Measurements from ENCODE around the gene ZP2. TPM values are rescaled to one million over a fixed set of nuclear protein-coding genes. Genes with fewer than 3 reads are reported as not detected.

Gene ZP2
- total and polyA plus RNA-seq, 2 experiments from 2014 or later, result not detected

DNA sequence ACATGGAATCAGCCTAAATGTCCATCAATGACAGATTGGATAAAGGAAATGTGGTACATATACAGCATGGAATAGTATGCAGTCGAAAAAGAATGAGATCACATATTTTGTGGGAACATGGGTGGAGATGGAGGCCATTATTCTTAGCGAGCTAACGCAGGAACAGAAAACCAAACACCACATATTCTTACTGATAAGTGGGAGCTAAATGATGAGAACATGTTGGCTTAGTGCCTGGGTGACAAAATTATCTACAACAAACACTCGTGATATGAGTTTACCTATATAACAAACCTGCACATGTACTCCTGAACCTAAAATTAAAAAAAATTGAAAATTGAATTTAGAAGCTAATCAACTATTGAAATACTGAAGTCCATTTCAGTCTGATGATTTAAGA, 28.3 kb upstream of the ZP2 start:
- no peak overlapping the region for H3K4me2 ChIP-seq (ENCODE audit: unreplicated experiment)
- H3K4me1 ChIP-seq (ENCODE audit: insufficient read depth), result no peaks in the 10 kb centered on the region
- H2AFZ ChIP-seq, result no peak overlapping the region
- H3F3A ChIP-seq (ENCODE audit: insufficient read depth), result no peaks in the 10 kb centered on the region
- H3K79me2 ChIP-seq (ENCODE audit: insufficient read depth), result no peaks in the 10 kb centered on the region
- no peak for DNase-seq
- in situ Hi-C loops (cut with MboI), result no loop called here
- H3K9ac ChIP-seq, result no peak overlapping the region
- H3K27ac ChIP-seq, result no peak overlapping the region
- no peak for TF ChIP-seq EZH2phosphoT487 (IDR thresholded peaks at IDR 0.05; ENCODE audit: insufficient read depth, low read depth)
- no peak for TF ChIP-seq EZH2 (IDR thresholded peaks at IDR 0.05; ENCODE audit: insufficient read depth, poor library complexity, severe bottlenecking)
- 0 out of 2 replicates have a peak, but pooled peaks cover 9% of the 10 kb centered on the region for H3K27me3 ChIP-seq (replicated peaks; ENCODE audit: insufficient read depth)
- no peaks in the 10 kb centered on the region for H4K20me1 ChIP-seq (ENCODE audit: insufficient read depth)
- WGBS, 2 experiments (ENCODE audit: low coverage in 1 of 2, low lambda C conversion rate in 2 of 2, missing lambda C conversion rate in 2 of 2), result 73 to 75% methylated on average over 4 of the region's 4 CpGs
- H3K9me2 ChIP-seq (ENCODE audit: insufficient read depth), result no peaks in the 10 kb centered on the region
- no peaks in the 10 kb centered on the region for H3K9me3 ChIP-seq (ENCODE audit: low read depth)
- no peak overlapping the region for H3K4me3 ChIP-seq
- no peaks in the 10 kb centered on the region for H3K36me3 ChIP-seq (ENCODE audit: low read depth)

GRCh38 chr16:21236831-21237230, 25.5 kb upstream of the ZP2 start:
- no peak overlapping the region for H3K27ac ChIP-seq
- no peak for DNase-seq
- no peaks in the 10 kb centered on the region for H3K36me3 ChIP-seq (ENCODE audit: low read depth)
- no peaks in the 10 kb centered on the region for H3K79me2 ChIP-seq (ENCODE audit: insufficient read depth)
- no peaks in the 10 kb centered on the region for H4K20me1 ChIP-seq (ENCODE audit: insufficient read depth)
- H3K4me1 ChIP-seq (ENCODE audit: insufficient read depth), result no peaks in the 10 kb centered on the region
- H3K9ac ChIP-seq, result no peak overlapping the region
- H3K4me3 ChIP-seq, result no peak overlapping the region
- in situ Hi-C loops (cut with MboI), result no loop called here
- H2AFZ ChIP-seq, result no peak overlapping the region
- H3K27me3 ChIP-seq (replicated peaks; ENCODE audit: insufficient read depth), result no peaks in the 10 kb centered on the region; the same call in 1 of the 2 replicates
- TF ChIP-seq EZH2phosphoT487 (IDR thresholded peaks at IDR 0.05; ENCODE audit: insufficient read depth, low read depth) (no peak), EZH2 (IDR thresholded peaks at IDR 0.05; ENCODE audit: insufficient read depth, poor library complexity, severe bottlenecking) (no peak)
- H3K9me2 ChIP-seq (ENCODE audit: insufficient read depth), result no peaks in the 10 kb centered on the region
- H3F3A ChIP-seq (ENCODE audit: insufficient read depth), result no peaks in the 10 kb centered on the region
- no peaks in the 10 kb centered on the region for H3K9me3 ChIP-seq (ENCODE audit: low read depth)
- 51 to 68% methylated on average over 5 of the region's 5 CpGs for WGBS, 2 experiments (ENCODE audit: low coverage in 1 of 2, low lambda C conversion rate in 2 of 2, missing lambda C conversion rate in 2 of 2)
- H3K4me2 ChIP-seq (ENCODE audit: unreplicated experiment), result no peak overlapping the region

DNA sequence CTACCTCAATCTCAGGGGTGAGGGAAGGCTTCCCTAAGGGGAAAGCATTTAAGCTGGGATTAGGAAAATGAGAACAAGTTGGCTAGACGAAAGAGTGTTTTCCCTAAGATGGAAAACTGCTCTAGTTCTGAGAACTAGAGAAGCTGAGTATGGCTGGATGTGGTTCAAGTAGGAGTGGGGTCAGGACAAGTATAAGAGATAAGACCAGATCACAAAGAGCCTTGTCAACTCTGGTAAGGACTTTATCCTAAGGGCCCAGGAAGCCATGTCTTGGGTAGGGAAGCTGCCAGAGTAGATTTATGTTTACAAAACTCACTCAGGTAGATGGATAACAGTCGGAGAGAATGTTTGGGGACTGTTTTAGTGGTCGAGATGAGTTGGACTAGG, 23.8 kb upstream of the ZP2 start:
- no peaks in the 10 kb centered on the region for H3K9me2 ChIP-seq (ENCODE audit: insufficient read depth)
- H4K20me1 ChIP-seq (ENCODE audit: insufficient read depth), result no peaks in the 10 kb centered on the region
- H3K4me1 ChIP-seq (ENCODE audit: insufficient read depth), result no peaks in the 10 kb centered on the region
- H3K9ac ChIP-seq, result no peak overlapping the region
- H3K27ac ChIP-seq, result no peak overlapping the region
- no peak overlapping the region for H3K4me2 ChIP-seq (ENCODE audit: unreplicated experiment)
- H3K79me2 ChIP-seq (ENCODE audit: insufficient read depth), result no peaks in the 10 kb centered on the region
- TF ChIP-seq EZH2 (IDR thresholded peaks at IDR 0.05; ENCODE audit: insufficient read depth, poor library complexity, severe bottlenecking) (no peak), EZH2phosphoT487 (IDR thresholded peaks at IDR 0.05; ENCODE audit: insufficient read depth, low read depth) (no peak)
- H3K9me3 ChIP-seq (ENCODE audit: low read depth), result no peaks in the 10 kb centered on the region
- no peak for DNase-seq
- no peaks in the 10 kb centered on the region for H3F3A ChIP-seq (ENCODE audit: insufficient read depth)
- in situ Hi-C loops (cut with MboI), result no loop called here
- WGBS, 2 experiments (ENCODE audit: low coverage in 1 of 2, low lambda C conversion rate in 2 of 2, missing lambda C conversion rate in 2 of 2), result 24 to 32% methylated on average over 3 of the region's 3 CpGs
- H3K27me3 ChIP-seq (replicated peaks; ENCODE audit: insufficient read depth), result no peaks in the 10 kb centered on the region; the same call in 1 of the 2 replicates
- no peak overlapping the region for H2AFZ ChIP-seq
- H3K36me3 ChIP-seq (ENCODE audit: low read depth), result no peaks in the 10 kb centered on the region
- no peak overlapping the region for H3K4me3 ChIP-seq

GRCh38 chr16:21233521-21234150, 22.3 kb upstream of the ZP2 start, which contains the start of gene ANKS4B:
Gene ANKS4B, plus strand, starts transcription at chr16:21233699. Its CDS starts 39 bp downstream, at chr16:21233738.
- no peak within 1 kb of the TSS for H3K27ac ChIP-seq
- H3K4me3 ChIP-seq, result no peak within 1 kb of the TSS
- TF ChIP-seq EZH2 (IDR thresholded peaks at IDR 0.05; ENCODE audit: insufficient read depth, poor library complexity, severe bottlenecking), result no peak
- TF ChIP-seq EZH2phosphoT487 (IDR thresholded peaks at IDR 0.05; ENCODE audit: insufficient read depth, low read depth), result no peak
- no peaks in the 10 kb centered on the region for H3F3A ChIP-seq (ENCODE audit: insufficient read depth)
- no peak within 1 kb of the TSS for H2AFZ ChIP-seq
- WGBS, 2 experiments (ENCODE audit: low coverage in 1 of 2, low lambda C conversion rate in 2 of 2, missing lambda C conversion rate in 2 of 2), result 65 to 70% methylated on average over 11 of the region's 11 CpGs
- H3K36me3 ChIP-seq (ENCODE audit: low read depth), result no peaks in the 10 kb centered on the region
- H3K79me2 ChIP-seq (ENCODE audit: insufficient read depth), result no peaks in the 10 kb centered on the region
- in situ Hi-C loops (cut with MboI), result no loop called here
- no peaks in the 10 kb centered on the region for H3K9me2 ChIP-seq (ENCODE audit: insufficient read depth)
- no peak for DNase-seq
- no peaks in the 10 kb centered on the region for H3K9me3 ChIP-seq (ENCODE audit: low read depth)
- no peaks in the 10 kb centered on the region for H4K20me1 ChIP-seq (ENCODE audit: insufficient read depth)
- no peak within 1 kb of the TSS for H3K4me2 ChIP-seq (ENCODE audit: unreplicated experiment)
- H3K4me1 ChIP-seq (ENCODE audit: insufficient read depth), result no peaks in the 10 kb centered on the region
- H3K9ac ChIP-seq, result no peak within 1 kb of the TSS
- H3K27me3 ChIP-seq (replicated peaks; ENCODE audit: insufficient read depth), result peaks cover 3% of the 10 kb centered on the region; the same call in 1 of the 2 replicates
